K562 (cell line): ENCODE data around the gene NCF2. TPM values are rescaled to one million over a fixed set of nuclear protein-coding genes. Genes with fewer than 3 reads are reported as not detected.

Experiments used
- ATAC-seq: fragments of 200-7000 bp; cut with Tn5 transposase; 3 replicates; pipeline ENCODE4 v1.9.1; 2020; ENCODE audit warnings: moderate library complexity
- BruUV-seq: library from RNA; stranded (reverse); fragments of 400-500 nt; replicated peaks from 2 replicates; lab custom pipeline; 2021; lab: Mats Ljungman, UMichigan
- CTCF ChIA-PET: fragments of 300-600 bp; formaldehyde crosslinking; extraction: SDS; loops from one replicate; lab custom pipeline; 2021; ENCODE audit warnings: low intra/inter-chr PET ratio; lab: Yijun Ruan, JAX
- POLR2A ChIA-PET: fragments of 300-600, 350-650 bp; sonication (Branson Sonifier 250); formaldehyde crosslinking; extraction: SDS; loops from one replicate; lab custom pipeline; 2021; ENCODE audit warnings: antibody characterized with exemption, inconsistent platforms; lab: Yijun Ruan, JAX
- DNase-seq, 4 experiments: peaks; one replicate each; pipeline versions ENCODE4 v3.0.0 to v3.0.0-alpha.2; 2011 to 2018; ENCODE audit warnings: low spot score in 3 of 4, mixed read lengths in 3 of 4; ENCODE audit errors: extremely low read depth in 1 of 4
- FAIRE-seq: peaks from 2 replicates; lab custom pipeline; 2011; peaks lifted over from hg19 to GRCh38; lab: Jason Lieb, UNC
- H2AFZ ChIP-seq: 2 replicates; pipeline ENCODE4 v1.6.0; 2011; ENCODE audit warnings: low read depth, low read length, control low read depth, inconsistent platforms
- H3K27ac ChIP-seq: fragments of 200-600 bp; 3 replicates; pipeline ENCODE4 v1.8.0; 2011; ENCODE audit warnings: low read depth, mild to moderate bottlenecking, control low read depth, inconsistent platforms, low read length, moderate library complexity, mixed read lengths; ENCODE audit errors: extremely low read depth
- H3K27me3 ChIP-seq, 2 experiments: fragments of 300-600 bp in 1 of 2; 2 replicates in 1 of 2; 3 replicates in 1 of 2; pipeline versions ENCODE4 v1.6.0 to v1.8.0; 2011; ENCODE audit warnings: inconsistent platforms in 2 of 2, low read length in 2 of 2, mild to moderate bottlenecking in 1 of 2, mixed read lengths in 1 of 2, moderate library complexity in 1 of 2; ENCODE audit not compliant: control insufficient read depth in 2 of 2, insufficient read depth in 2 of 2
- H3K36me3 ChIP-seq: fragments of 300-600 bp; 3 replicates; pipeline ENCODE4 v1.8.0; 2011; ENCODE audit warnings: mild to moderate bottlenecking, low read length, inconsistent platforms; ENCODE audit not compliant: control insufficient read depth, insufficient read depth
- H3K4me1 ChIP-seq, 2 experiments: fragments of 200-600 bp in 1 of 2; replicated peaks in 1 of 2; 2 replicates in 1 of 2; 3 replicates in 1 of 2; pipeline versions ENCODE4 v1.5.1 to v1.8.0; 2011; ENCODE audit warnings: inconsistent platforms in 2 of 2, low read length in 2 of 2, mild to moderate bottlenecking in 1 of 2, mixed read lengths in 1 of 2, moderate library complexity in 1 of 2; ENCODE audit not compliant: control insufficient read depth in 2 of 2, insufficient read depth in 2 of 2
- H3K4me2 ChIP-seq: 2 replicates; pipeline ENCODE4 v1.6.1; 2011; ENCODE audit warnings: low read length, control low read depth, inconsistent platforms, mixed read lengths; ENCODE audit not compliant: insufficient read depth
- H3K4me3 ChIP-seq: fragments of 200-600 bp; sonication (generic), shearing (Covaris generic); 2 replicates; pipeline ENCODE4 v1.5.1; 2016; ENCODE audit warnings: control low read depth, inconsistent platforms
- H3K79me2 ChIP-seq: fragments of 200-600 bp; 3 replicates; pipeline ENCODE4 v1.8.0; 2011; ENCODE audit warnings: low read length, inconsistent platforms; ENCODE audit not compliant: control insufficient read depth, insufficient read depth
- H3K9ac ChIP-seq, 2 experiments: 2 replicates each; pipeline versions ENCODE4 v1.6.0 to v1.6.1; 2011; ENCODE audit warnings: low read depth in 2 of 2, low read length in 2 of 2, control low read depth in 1 of 2, inconsistent platforms in 1 of 2, mild to moderate bottlenecking in 1 of 2, mixed read lengths in 1 of 2; ENCODE audit not compliant: insufficient read depth in 1 of 2
- H3K9me1 ChIP-seq: one replicate; pipeline ENCODE4 v1.6.0; 2011; ENCODE audit warnings: inconsistent platforms, mild to moderate bottlenecking, low read length, moderate library complexity; ENCODE audit not compliant: control insufficient read depth, insufficient read depth
- H3K9me3 ChIP-seq: replicated peaks from 2 replicates; pipeline ENCODE4 v1.5.1; 2011; ENCODE audit warnings: low read depth, low read length, inconsistent platforms; ENCODE audit not compliant: control insufficient read depth, insufficient read depth
- H4K20me1 ChIP-seq: replicated peaks from 2 replicates; pipeline ENCODE4 v1.6.1; 2011; ENCODE audit warnings: low read length, inconsistent platforms, mixed read lengths; ENCODE audit not compliant: control insufficient read depth, insufficient read depth
- BACH1 ChIP-seq: fragments of 200-800 bp; sonication (Bioruptor generic); IDR thresholded peaks from 2 replicates; pipeline ENCODE4 v1.6.1; 2016; ENCODE audit warnings: missing genetic modification characterization, missing compliant biosample characterization
- CREB1 ChIP-seq, 2 experiments: sonication (generic) in 1 of 2; formaldehyde crosslinking in 1 of 2; IDR thresholded peaks; 2 replicates each; pipeline versions ENCODE4 v1.6.1 to v1.8.0; 2012 to 2022; ENCODE audit warnings: inconsistent platforms in 1 of 2, mild to moderate bottlenecking in 1 of 2, missing genetic modification reagents in 1 of 2, moderate library complexity in 1 of 2
- EHMT2 ChIP-seq: fragments of 450-650 bp; IDR thresholded peaks from 2 replicates; pipeline ENCODE4 v1.6.1; 2018; ENCODE audit warnings: antibody characterized with exemption
- ELK3 ChIP-seq: fragments of 450-650 bp; formaldehyde crosslinking; IDR thresholded peaks from 2 replicates; pipeline ENCODE4 v1.4.0; 2020; ENCODE audit warnings: mild to moderate bottlenecking
- ESRRA ChIP-seq: fragments of 450-650 bp; IDR thresholded peaks from 2 replicates; pipeline ENCODE4 v1.6.1; 2014; ENCODE audit warnings: low read depth, mild to moderate bottlenecking, moderate library complexity, borderline replicate concordance
- KDM5B ChIP-seq: fragments of 200-600 bp; sonication (generic); IDR thresholded peaks from 2 replicates; pipeline ENCODE4 v1.6.1; 2012; ENCODE audit warnings: low read depth, mild to moderate bottlenecking, moderate library complexity, low read length, control low read depth, inconsistent platforms; ENCODE audit not compliant: insufficient replicate concordance
- PHF21A ChIP-seq: fragments of 450-650 bp; IDR thresholded peaks from 2 replicates; pipeline ENCODE4 v1.6.1; 2017; ENCODE audit warnings: low read depth, borderline replicate concordance
- PKNOX1 ChIP-seq: fragments of 450-650 bp; IDR thresholded peaks from 2 replicates; pipeline ENCODE4 v1.6.1; 2016
- RFX1 ChIP-seq: fragments of 450-650 bp; IDR thresholded peaks from 2 replicates; pipeline ENCODE4 v1.6.1; 2016; ENCODE audit warnings: mild to moderate bottlenecking, moderate library complexity
- RHOXF2B ChIP-seq: fragments of 250-450 bp; sonication (Bioruptor Pico); conservative IDR thresholded peaks from 2 replicates; pipeline ENCODE4 v1.5.1; 2021
- THRAP3 ChIP-seq: fragments of 450-650 bp; IDR thresholded peaks from 2 replicates; pipeline ENCODE4 v1.6.1; 2016; ENCODE audit warnings: mild to moderate bottlenecking, inconsistent platforms, borderline replicate concordance
- ZBTB11 ChIP-seq, 3 experiments: fragments of 200-800 bp in 1 of 3; fragments of 250-450 bp in 1 of 3; fragments of 450-650 bp in 1 of 3; sonication (Bioruptor Pico) in 1 of 3; sonication (Bioruptor generic) in 1 of 3; formaldehyde crosslinking in 1 of 3; IDR thresholded peaks; 2 replicates each; pipeline versions ENCODE4 v1.6.1 to v1.8.0; 2016 to 2022; ENCODE audit warnings: mild to moderate bottlenecking in 2 of 3, missing genetic modification characterization in 2 of 3, missing compliant biosample characterization in 1 of 3, moderate library complexity in 1 of 3
- ZBTB2 ChIP-seq: fragments of 450-650 bp; IDR thresholded peaks from 2 replicates; pipeline ENCODE4 v1.6.1; 2016; ENCODE audit warnings: antibody characterized with exemption
- ZBTB7A ChIP-seq: IDR thresholded peaks from 2 replicates; pipeline ENCODE4 v1.6.1; 2011; ENCODE audit warnings: low read depth, mild to moderate bottlenecking, low read length, moderate library complexity, borderline replicate concordance; ENCODE audit not compliant: control insufficient read depth
- ZNF175 ChIP-seq: fragments of 200-800 bp; sonication (Bioruptor generic); IDR thresholded peaks from 2 replicates; pipeline ENCODE4 v1.6.1; 2016; ENCODE audit warnings: low read depth, mild to moderate bottlenecking, missing genetic modification characterization, missing compliant biosample characterization
- WGBS: fragments of 100-300 bp; shearing (Covaris generic); methylation state at CpG from one replicate; pipeline ENCODE4 v1.1.6; 2016; ENCODE audit warnings: low coverage, mixed read lengths; ENCODE audit not compliant: insufficient coverage; ENCODE audit errors: missing lambda C conversion rate; 5-methylcytosine and 5-hydroxymethylcytosine counted together
- in situ Hi-C: fragments of 300-500 bp; cut with MboI; formaldehyde crosslinking; loops from 4 replicates; pipeline ENCODE4 v1.15.0; 2018; ENCODE audit warnings: inconsistent platforms, mixed read lengths
- intact Hi-C: fragments of 100-400 bp; cut with micrococcal nuclease; formaldehyde crosslinking; loops from 2 replicates; pipeline ENCODE4 v1.14.2; 2022
- polyA plus RNA-seq, 8 experiments: library from polyadenylated mRNA; depleted of rRNA in 4 of 8; stranded (reverse) in 5 of 8; unstranded in 3 of 8; fragments of >200 nt; fragmentation: Nextera tagmentation in 2 of 8; fragmentation: Illumina TruSeq in 1 of 8; extraction: Ambion mirVana in 2 of 8; extraction: Trizol in 1 of 8; gene quantifications; 2 replicates each; pipeline versions ENCODE4 v1.2.1 to v1.2.3, GENCODE V29; 2011 to 2014; ENCODE audit warnings: inconsistent platforms in 1 of 8, missing spikeins in 1 of 8
- total RNA-seq, 7 experiments: library from RNA; depleted of rRNA in 6 of 7; stranded (reverse); fragments of >200 nt in 6 of 7; fragmentation: Illumina TruSeq in 2 of 7; extraction: Trizol in 2 of 7; gene quantifications; 2 replicates each; pipeline versions ENCODE4 v1.2.1 to v1.2.3, GENCODE V29; 2011 to 2021; ENCODE audit warnings: low replicate concordance in 1 of 7

Gene NCF2
- total and polyA plus RNA-seq, 9 of the 15 experiments (the other 6 are each of a cell fraction or from before 2014, with no cell fraction given): 0.07 to 0.54 (median 0.16) TPM; not detected in 3

- peaks cover 3 to 12% of the 10 kb centered on the region in 2 experiments; a peak in 2 of 5 replicates for H3K27me3 ChIP-seq
- H3K79me2 ChIP-seq: peaks cover 37% of the 10 kb centered on the region
- peaks cover 0 to 15% of the 10 kb centered on the region in 2 experiments; a peak in 4 of 5 replicates for H3K4me1 ChIP-seq
- no TSS peak for BruUV-seq
- H3K9ac ChIP-seq: no peak overlapping the region
- no peak for FAIRE-seq
- no peak overlapping the region for H3K27ac ChIP-seq
- WGBS: 13% methylated on average over 5 of the region's 5 CpGs
- TF ChIP-seq ZBTB2 (no peak), ZNF175 (CRISPR knock-in tag) (no peak), RHOXF2B (CRISPR knock-in tag) (no peak), EHMT2 (no peak), RFX1 (no peak), CREB1 (IDR thresholded peaks at IDR 0.05) (no peak), CREB1 (CRISPR knock-in tag; IDR thresholded peaks at IDR 0.05) (no peak), ELK3 (no peak), ZBTB7A (no peak), BACH1 (tag) (no peak), PHF21A (no peak), PKNOX1 (no peak), THRAP3 (no peak), ZBTB11 (CRISPR knock-in tag; IDR thresholded peaks at IDR 0.05) (no peak), KDM5B (no peak), ESRRA (no peak)
- ChIA-PET POLR2A (no interaction called here), CTCF (no interaction called here)
- no peak overlapping the region for H3K4me3 ChIP-seq
- DNase-seq: no peak
- H2AFZ ChIP-seq: no peak overlapping the region
- no peak for ATAC-seq
- no peaks in the 10 kb centered on the region for H4K20me1 ChIP-seq
- H3K9me1 ChIP-seq: no peaks in the 10 kb centered on the region
- H3K36me3 ChIP-seq: peaks cover 7% of the 10 kb centered on the region; the same call in 1 of the 3 replicates
- intact Hi-C loops: loop anchor here (10.0 kb wide), 1 partner anchor 418 kb away; the partner anchor contains the start of gene TSEN15
- in situ Hi-C loops: no loop called here
- no peaks in the 10 kb centered on the region for H3K9me3 ChIP-seq
- H3K4me2 ChIP-seq: no peak overlapping the region
Measured at GRCh38 chr1:183636783-183637182, 46.5 kb upstream of the NCF2 start.
